GM12865 (cell line): Measurements from ENCODE around the gene TTLL10.
"Not testable (repeated sequence)": the region's sequence is repeated elsewhere in the genome, so short reads cannot be mapped to it uniquely, and the experiment has no call there.

ENCODE experiments used
- DNase-seq: peaks from one replicate; pipeline ENCODE4 v3.0.0; 2010; ENCODE audit warnings: low read depth
- H3K4me3 ChIP-seq: 2 replicates; pipeline ENCODE4 v1.5.1; 2011; ENCODE audit warnings: mild to moderate bottlenecking, low read depth, low read length, control low read depth
- CTCF ChIP-seq: IDR thresholded peaks from 2 replicates; pipeline ENCODE4 v1.5.1; 2011; ENCODE audit warnings: low read length, control low read depth, low read depth, inconsistent platforms; ENCODE audit not compliant: insufficient read depth; ENCODE audit errors: missing control alignments

The TTLL10 gene

GRCh38 chr1:1173061-1173792 lies 453 bp upstream of the TTLL10 start:
- H3K4me3 ChIP-seq = no peak overlapping the region
- TF ChIP-seq CTCF = no peak
- DNase-seq = no peak

GRCh38 chr1:1175221-1176062 lies 1.8 kb downstream of the TTLL10 start:
- no peak overlapping the region for H3K4me3 ChIP-seq
- DNase-seq = no peak
- no peak for TF ChIP-seq CTCF

- DNase-seq, H3K4me3 ChIP-seq: not testable (repeated sequence)
These were observed 2.5 kb downstream of the TTLL10 start for GRCh38 chr1:1176063-1176761.

GRCh38 chr1:1176931-1177330 lies 3.3 kb downstream of the TTLL10 start:
- DNase-seq = no peak
- no peak for TF ChIP-seq CTCF
- H3K4me3 ChIP-seq = no peak overlapping the region

GRCh38 chr1:1177452-1178206 lies 3.9 kb downstream of the TTLL10 start:
- no peak overlapping the region for H3K4me3 ChIP-seq
- no peak for DNase-seq
- TF ChIP-seq CTCF = no peak

- no peak for DNase-seq
- H3K4me3 ChIP-seq = no peak overlapping the region
- TF ChIP-seq CTCF = no peak
These were observed 5.2 kb downstream of the TTLL10 start for GRCh38 chr1:1178794-1179331.
